Measurements from ENCODE around the gene MGAT4C. TPM values are rescaled to one million over a fixed set of nuclear protein-coding genes. Genes with fewer than 3 reads are reported as not detected.

Gene MGAT4C
- total RNA-seq, 1 donor from 2014 or later: 1.2 TPM

DNA sequence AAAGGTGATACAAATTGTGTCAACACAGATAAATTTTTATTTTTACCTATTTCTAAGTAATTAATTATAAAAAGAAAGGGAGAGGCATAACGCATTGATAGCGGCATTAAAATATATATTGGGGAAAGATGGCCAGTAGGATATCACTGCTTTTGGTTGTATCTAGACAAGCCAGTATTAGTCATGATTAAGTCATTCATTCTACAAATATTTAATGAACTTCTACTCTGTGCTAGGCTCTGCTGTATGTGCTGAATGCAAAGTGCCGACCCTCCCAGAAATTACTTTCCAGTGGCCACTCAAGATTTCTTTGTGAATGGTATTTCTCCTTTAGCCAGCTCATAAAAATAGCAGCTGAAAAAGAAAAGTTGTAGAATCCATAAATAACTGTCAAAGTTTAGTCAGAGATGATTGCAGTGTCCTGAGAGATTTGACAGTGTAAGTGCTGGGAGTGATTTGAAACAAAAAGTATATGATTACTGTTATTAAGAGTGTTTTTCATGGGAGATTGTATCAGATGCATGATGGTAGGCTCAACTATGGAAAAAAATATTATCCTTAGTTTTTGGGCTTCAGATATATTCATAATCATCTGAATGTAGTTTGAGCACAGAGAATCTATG, 133.2 kb downstream of the MGAT4C start:
- Mint-ChIP-seq H3K4me3 (ENCODE audit: unreplicated experiment) (no peak overlapping the region), H3K4me1 (ENCODE audit: low read depth, unreplicated experiment) (peaks cover 5% of the 10 kb centered on the region), H3K27me3 (ENCODE audit: low read depth, unreplicated experiment) (no peaks in the 10 kb centered on the region), H3K36me3 (ENCODE audit: low read depth, unreplicated experiment) (no peaks in the 10 kb centered on the region), H3K27ac (ENCODE audit: unreplicated experiment) (no peak overlapping the region), H3K9me3 (ENCODE audit: unreplicated experiment) (peaks cover 2% of the 10 kb centered on the region)
- TF ChIP-seq, protein P1, sequence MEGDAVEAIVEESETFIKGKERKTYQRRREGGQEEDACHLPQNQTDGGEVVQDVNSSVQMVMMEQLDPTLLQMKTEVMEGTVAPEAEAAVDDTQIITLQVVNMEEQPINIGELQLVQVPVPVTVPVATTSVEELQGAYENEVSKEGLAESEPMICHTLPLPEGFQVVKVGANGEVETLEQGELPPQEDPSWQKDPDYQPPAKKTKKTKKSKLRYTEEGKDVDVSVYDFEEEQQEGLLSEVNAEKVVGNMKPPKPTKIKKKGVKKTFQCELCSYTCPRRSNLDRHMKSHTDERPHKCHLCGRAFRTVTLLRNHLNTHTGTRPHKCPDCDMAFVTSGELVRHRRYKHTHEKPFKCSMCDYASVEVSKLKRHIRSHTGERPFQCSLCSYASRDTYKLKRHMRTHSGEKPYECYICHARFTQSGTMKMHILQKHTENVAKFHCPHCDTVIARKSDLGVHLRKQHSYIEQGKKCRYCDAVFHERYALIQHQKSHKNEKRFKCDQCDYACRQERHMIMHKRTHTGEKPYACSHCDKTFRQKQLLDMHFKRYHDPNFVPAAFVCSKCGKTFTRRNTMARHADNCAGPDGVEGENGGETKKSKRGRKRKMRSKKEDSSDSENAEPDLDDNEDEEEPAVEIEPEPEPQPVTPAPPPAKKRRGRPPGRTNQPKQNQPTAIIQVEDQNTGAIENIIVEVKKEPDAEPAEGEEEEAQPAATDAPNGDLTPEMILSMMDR (IDR thresholded peaks at IDR 0.05; ENCODE audit: insufficient read depth, low read depth, low read length): no peak
- no peak for TF ChIP-seq EZH2 (IDR thresholded peaks at IDR 0.05; ENCODE audit: insufficient read depth, low read length)
- Histone ChIP-seq H3K4me1 (ENCODE audit: insufficient read depth, low read length) (no peaks in the 10 kb centered on the region), H3K4me3 (ENCODE audit: insufficient read depth, low read depth, low read length) (no peak overlapping the region), H3K4me2 (ENCODE audit: low read length) (no peak overlapping the region), H3K27ac (ENCODE audit: low read depth, low read length) (no peak overlapping the region), H3K27me3 (ENCODE audit: insufficient read depth, low read length) (no peaks in the 10 kb centered on the region), H3K9me3 (ENCODE audit: insufficient read depth, low read depth, low read length) (no peaks in the 10 kb centered on the region), H3K36me3 (ENCODE audit: insufficient read depth, low read length) (no peaks in the 10 kb centered on the region), H3K9ac (ENCODE audit: low read length) (no peak overlapping the region), H4K20me1 (ENCODE audit: insufficient read depth, low read length) (no peaks in the 10 kb centered on the region), H2AFZ (ENCODE audit: low read depth, low read length) (no peak overlapping the region), H3K79me2 (ENCODE audit: insufficient read depth, low read length) (no peaks in the 10 kb centered on the region)
- DNase-seq (ENCODE audit: low read depth): no peak
- no peak for FAIRE-seq

DNA sequence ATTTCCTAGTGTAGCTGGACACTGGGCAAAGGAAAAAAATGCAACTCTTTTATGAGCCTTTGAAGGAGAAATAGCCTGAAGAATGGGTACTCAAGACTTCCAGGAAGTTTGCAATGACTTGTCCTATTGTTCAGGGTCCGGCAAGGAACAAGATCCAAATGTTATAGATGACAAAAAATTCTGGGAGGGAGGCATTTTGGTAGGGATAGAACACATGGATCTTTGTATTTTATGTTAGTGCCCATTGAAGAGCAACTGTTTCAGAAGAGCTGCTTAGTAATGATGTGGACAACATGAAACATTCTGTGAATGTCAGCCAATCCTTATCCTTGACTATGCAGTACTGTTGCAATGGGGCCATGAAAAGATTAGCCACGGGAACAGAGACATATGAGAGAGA, 138.0 kb downstream of the MGAT4C start:
- no peak overlapping the region for H3K9ac ChIP-seq (ENCODE audit: low read length)
- no peaks in the 10 kb centered on the region for H3K27me3 ChIP-seq (ENCODE audit: insufficient read depth, low read length)
- no peak for TF ChIP-seq EZH2 (IDR thresholded peaks at IDR 0.05; ENCODE audit: insufficient read depth, low read length)
- TF ChIP-seq, protein P1 (IDR thresholded peaks at IDR 0.05; ENCODE audit: insufficient read depth, low read depth, low read length): no peak
- Mint-ChIP-seq H3K36me3 (ENCODE audit: low read depth, unreplicated experiment) (no peaks in the 10 kb centered on the region), H3K4me3 (ENCODE audit: unreplicated experiment) (no peak overlapping the region), H3K9me3 (ENCODE audit: unreplicated experiment) (peaks cover 4% of the 10 kb centered on the region), H3K4me1 (ENCODE audit: low read depth, unreplicated experiment) (peaks cover 3% of the 10 kb centered on the region), H3K27ac (ENCODE audit: unreplicated experiment) (no peak overlapping the region), H3K27me3 (ENCODE audit: low read depth, unreplicated experiment) (no peaks in the 10 kb centered on the region)
- no peak overlapping the region for H2AFZ ChIP-seq (ENCODE audit: low read depth, low read length)
- H3K27ac ChIP-seq (ENCODE audit: low read depth, low read length): no peak overlapping the region
- no peaks in the 10 kb centered on the region for H3K4me1 ChIP-seq (ENCODE audit: insufficient read depth, low read length)
- H3K79me2 ChIP-seq (ENCODE audit: insufficient read depth, low read length): no peaks in the 10 kb centered on the region
- no peaks in the 10 kb centered on the region for H3K36me3 ChIP-seq (ENCODE audit: insufficient read depth, low read length)
- no peaks in the 10 kb centered on the region for H4K20me1 ChIP-seq (ENCODE audit: insufficient read depth, low read length)
- no peak overlapping the region for H3K4me2 ChIP-seq (ENCODE audit: low read length)
- DNase-seq (ENCODE audit: low read depth) (no peak), FAIRE-seq (no peak)
- no peaks in the 10 kb centered on the region for H3K9me3 ChIP-seq (ENCODE audit: insufficient read depth, low read depth, low read length)
- no peak overlapping the region for H3K4me3 ChIP-seq (ENCODE audit: insufficient read depth, low read depth, low read length)

DNA sequence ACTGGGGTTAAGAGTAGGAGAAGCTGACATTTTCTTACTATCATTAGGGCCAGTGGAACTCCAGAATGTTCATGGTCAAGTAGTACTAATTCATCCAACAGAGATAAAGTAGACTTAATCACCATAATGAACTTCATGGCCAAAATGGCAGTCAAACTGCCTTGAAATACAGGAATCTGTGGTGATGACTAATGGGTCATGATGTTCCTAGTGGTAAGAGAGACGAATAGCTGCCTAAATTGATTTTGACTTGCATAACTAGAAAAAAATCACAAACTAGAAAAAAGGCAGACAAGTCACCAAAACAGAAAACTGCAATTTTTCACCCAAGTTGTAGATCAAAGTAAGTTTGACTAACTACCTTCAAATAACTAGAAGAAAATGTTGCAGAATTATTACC, 138.5 kb downstream of the MGAT4C start:
- Histone ChIP-seq H3K9ac (ENCODE audit: low read length) (no peak overlapping the region), H3K4me1 (ENCODE audit: insufficient read depth, low read length) (no peaks in the 10 kb centered on the region), H3K79me2 (ENCODE audit: insufficient read depth, low read length) (no peaks in the 10 kb centered on the region), H3K4me3 (ENCODE audit: insufficient read depth, low read depth, low read length) (no peak overlapping the region), H4K20me1 (ENCODE audit: insufficient read depth, low read length) (no peaks in the 10 kb centered on the region), H3K4me2 (ENCODE audit: low read length) (no peak overlapping the region), H2AFZ (ENCODE audit: low read depth, low read length) (no peak overlapping the region), H3K27me3 (ENCODE audit: insufficient read depth, low read length) (no peaks in the 10 kb centered on the region), H3K9me3 (ENCODE audit: insufficient read depth, low read depth, low read length) (no peaks in the 10 kb centered on the region), H3K27ac (ENCODE audit: low read depth, low read length) (no peak overlapping the region), H3K36me3 (ENCODE audit: insufficient read depth, low read length) (no peaks in the 10 kb centered on the region)
- TF ChIP-seq, protein P1 (IDR thresholded peaks at IDR 0.05; ENCODE audit: insufficient read depth, low read depth, low read length): no peak
- no peak for TF ChIP-seq EZH2 (IDR thresholded peaks at IDR 0.05; ENCODE audit: insufficient read depth, low read length)
- Mint-ChIP-seq H3K9me3 (ENCODE audit: unreplicated experiment) (peaks cover 4% of the 10 kb centered on the region), H3K36me3 (ENCODE audit: low read depth, unreplicated experiment) (no peaks in the 10 kb centered on the region), H3K27me3 (ENCODE audit: low read depth, unreplicated experiment) (no peaks in the 10 kb centered on the region), H3K27ac (ENCODE audit: unreplicated experiment) (no peak overlapping the region), H3K4me1 (ENCODE audit: low read depth, unreplicated experiment) (no peaks in the 10 kb centered on the region), H3K4me3 (ENCODE audit: unreplicated experiment) (no peak overlapping the region)
- DNase-seq (ENCODE audit: low read depth) (peak; percentile 64), FAIRE-seq (no peak)

Data from astrocyte (in vitro differentiated cells and primary cell).